SK-N-MC (cell line): ENCODE results near the gene SUSD4.

Source experiments
- DNase-seq: peaks from one replicate; pipeline ENCODE4 v3.0.0-alpha.2; 2011; ENCODE audit warnings: low read depth, low spot score
- H3K27ac ChIP-seq: fragments of 200-600 bp; sonication (generic); 2 replicates; pipeline ENCODE4 v1.5.1; 2016; ENCODE audit warnings: mixed run types
- H3K36me3 ChIP-seq: fragments of 200-600 bp; sonication (generic); 2 replicates; pipeline ENCODE4 v1.6.1; 2017; ENCODE audit warnings: antibody characterized with exemption, low read length, mixed read lengths; ENCODE audit not compliant: insufficient read depth
- H3K4me3 ChIP-seq: fragments of 200-600 bp; sonication (generic); 2 replicates; pipeline ENCODE4 v1.5.1; 2016
- H3K9ac ChIP-seq: fragments of 200-600 bp; sonication (generic); 2 replicates; pipeline ENCODE4 v1.8.0; 2017; ENCODE audit warnings: mixed run types, mixed read lengths; ENCODE audit not compliant: insufficient read length
- H3K9me3 ChIP-seq: fragments of 200-600 bp; sonication (generic); 2 replicates; pipeline ENCODE4 v1.6.1; 2017; ENCODE audit warnings: low read depth, mild to moderate bottlenecking, antibody characterized with exemption, low read length, moderate library complexity, mixed read lengths
- EZH2 ChIP-seq: fragments of 200-600 bp; sonication (generic); IDR thresholded peaks from one replicate; pipeline ENCODE4 v1.6.1; 2017; ENCODE audit warnings: antibody characterized with exemption
- FOXP2 ChIP-seq: optimal IDR thresholded peaks from 2 replicates; pipeline ENCODE3; 2011; ENCODE audit warnings: mild to moderate bottlenecking, moderate library complexity; ENCODE audit not compliant: insufficient read depth; ENCODE audit errors: extremely low read length, control extremely low read depth
- POLR2AphosphoS5 ChIP-seq: IDR thresholded peaks from 2 replicates; pipeline ENCODE4 v1.6.1; 2012; ENCODE audit warnings: mild to moderate bottlenecking, low read depth, low read length, borderline replicate concordance

SUSD4 gene

GRCh38 chr1:223363856-223364684 is at the start of gene SUSD4:
Gene SUSD4 (minus strand): TSS chr1:223364176. CDS start chr1:223363425, 751 bp downstream.
- no peak within 1 kb of the TSS for H3K9ac ChIP-seq
- DNase-seq, result no peak
- H3K27ac ChIP-seq, result no peak within 1 kb of the TSS
- no peaks in the 10 kb centered on the region for H3K9me3 ChIP-seq
- no peak for TF ChIP-seq FOXP2
- no peak for TF ChIP-seq POLR2AphosphoS5
- no peak for TF ChIP-seq EZH2
- H3K36me3 ChIP-seq, result no peaks in the 10 kb centered on the region
- peak within 1 kb of the TSS; percentile 75 for H3K4me3 ChIP-seq

- no peaks in the 10 kb centered on the region for H3K36me3 ChIP-seq
Observed at GRCh38 chr1:223413216-223413615, 49.2 kb upstream of the SUSD4 start.

GRCh38 chr1:223411710-223412109 is 47.7 kb upstream of the SUSD4 start:
- TF ChIP-seq POLR2AphosphoS5 (no peak), FOXP2 (no peak), EZH2 (no peak)
- no peak overlapping the region for H3K27ac ChIP-seq
- no peak overlapping the region for H3K4me3 ChIP-seq

More at GRCh38 chr1:223413216-223413615, 49.2 kb upstream of the SUSD4 start:
- TF ChIP-seq POLR2AphosphoS5 (no peak), EZH2 (no peak), FOXP2 (no peak)
- Histone ChIP-seq H3K9ac (no peak overlapping the region), H3K27ac (no peak overlapping the region), H3K4me3 (no peak overlapping the region), H3K9me3 (no peaks in the 10 kb centered on the region)
- DNase-seq, result no peak

GRCh38 chr1:223411309-223411708 is 47.3 kb upstream of the SUSD4 start:
- H3K4me3 ChIP-seq, result no peak overlapping the region
- TF ChIP-seq FOXP2, result no peak
- TF ChIP-seq EZH2, result no peak
- no peak for TF ChIP-seq POLR2AphosphoS5
- no peak for DNase-seq
- H3K9me3 ChIP-seq, result no peaks in the 10 kb centered on the region
- H3K36me3 ChIP-seq, result no peaks in the 10 kb centered on the region
- no peak overlapping the region for H3K9ac ChIP-seq
- H3K27ac ChIP-seq, result no peak overlapping the region

More at GRCh38 chr1:223411710-223412109, 47.7 kb upstream of the SUSD4 start:
- Histone ChIP-seq H3K9ac (no peak overlapping the region), H3K36me3 (no peaks in the 10 kb centered on the region), H3K9me3 (no peaks in the 10 kb centered on the region)
- no peak for DNase-seq

DNA sequence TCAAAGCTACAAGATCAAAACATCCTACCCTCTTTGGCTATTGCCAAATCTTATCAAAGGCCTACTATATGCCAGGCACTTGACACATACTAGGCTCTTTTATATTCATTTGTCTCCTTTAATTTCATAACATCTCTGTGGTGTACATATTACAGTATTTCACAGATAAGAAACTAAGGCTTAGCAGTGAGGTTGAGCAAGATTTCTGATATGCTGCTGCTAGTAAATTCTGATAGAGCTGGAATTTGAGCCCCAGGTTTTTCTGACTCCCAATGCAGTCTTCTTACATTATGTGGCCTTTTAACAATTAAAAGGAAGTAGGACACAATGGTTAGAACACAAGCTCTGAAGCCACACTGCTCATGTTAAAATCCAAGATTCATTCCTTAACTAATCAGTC is 46.1 kb upstream of the SUSD4 start:
- no peaks in the 10 kb centered on the region for H3K36me3 ChIP-seq
- no peak overlapping the region for H3K4me3 ChIP-seq
- DNase-seq, result no peak
- H3K9me3 ChIP-seq, result no peaks in the 10 kb centered on the region
- no peak overlapping the region for H3K9ac ChIP-seq
- H3K27ac ChIP-seq, result no peak overlapping the region
- TF ChIP-seq FOXP2 (no peak), EZH2 (no peak), POLR2AphosphoS5 (no peak)

GRCh38 chr1:223405507-223405906 is 41.5 kb upstream of the SUSD4 start:
- Histone ChIP-seq H3K4me3 (no peak overlapping the region), H3K9ac (no peak overlapping the region), H3K36me3 (no peaks in the 10 kb centered on the region), H3K27ac (no peak overlapping the region), H3K9me3 (no peaks in the 10 kb centered on the region)
- TF ChIP-seq EZH2, result no peak
- TF ChIP-seq FOXP2, result no peak
- no peak for TF ChIP-seq POLR2AphosphoS5
- no peak for DNase-seq

DNA sequence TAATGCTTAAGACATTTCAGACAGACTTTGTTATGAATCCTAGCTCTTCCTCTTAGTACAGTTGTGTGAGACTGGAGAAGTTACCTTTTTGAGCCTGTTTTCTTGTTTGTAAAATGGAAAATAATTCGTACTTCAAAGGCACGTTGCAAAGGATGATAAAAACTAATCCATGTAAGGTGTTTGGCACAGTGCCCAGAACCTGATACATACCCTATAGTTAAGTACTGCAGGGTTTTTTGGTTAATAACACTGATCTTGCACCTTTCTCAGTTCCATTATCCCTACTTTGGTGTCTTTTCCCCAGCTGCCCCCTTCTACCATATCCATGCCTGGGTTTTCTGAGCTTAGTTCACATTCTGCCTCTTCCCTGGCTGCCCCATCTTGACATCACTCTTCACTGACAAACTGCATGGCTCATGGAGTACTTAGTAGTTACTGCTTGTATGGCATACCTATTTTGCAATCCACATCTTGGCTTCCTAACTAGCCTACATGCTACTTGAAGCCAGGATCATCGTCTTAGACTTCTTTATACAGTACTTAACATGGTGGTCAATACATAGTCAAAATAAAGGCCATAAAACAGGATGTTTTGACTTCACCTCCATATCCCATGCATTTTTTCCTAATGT is 39.3 kb upstream of the SUSD4 start:
- Histone ChIP-seq H3K9ac (no peak overlapping the region), H3K9me3 (no peaks in the 10 kb centered on the region), H3K4me3 (no peak overlapping the region), H3K36me3 (no peaks in the 10 kb centered on the region), H3K27ac (no peak overlapping the region)
- TF ChIP-seq POLR2AphosphoS5, result no peak
- TF ChIP-seq EZH2, result no peak
- no peak for DNase-seq

GRCh38 chr1:223402790-223403142 is 38.8 kb upstream of the SUSD4 start:
- H3K27ac ChIP-seq, result no peak overlapping the region
- no peak for TF ChIP-seq FOXP2
- TF ChIP-seq POLR2AphosphoS5, result no peak
- TF ChIP-seq EZH2, result no peak
- no peak for DNase-seq
- H3K9ac ChIP-seq, result no peak overlapping the region
- H3K9me3 ChIP-seq, result no peaks in the 10 kb centered on the region
- no peaks in the 10 kb centered on the region for H3K36me3 ChIP-seq
- H3K4me3 ChIP-seq, result no peak overlapping the region
